HepG2 (cell line): ENCODE results near the gene SF3B5. TPM values are rescaled to one million over a fixed set of nuclear protein-coding genes. Genes with fewer than 3 reads are reported as not detected.

Experiments used
- ATAC-seq: fragments of 200-7000 bp; cut with Tn5 transposase; 3 replicates; pipeline ENCODE4 v1.9.1; 2020; ENCODE audit warnings: mild to moderate bottlenecking, moderate library complexity
- BruUV-seq: library from RNA; stranded (reverse); fragments of 400-500 nt; replicated peaks from 2 replicates; lab custom pipeline; 2021; lab: Mats Ljungman, UMichigan
- CTCF ChIA-PET: fragments of 300-600 bp; formaldehyde crosslinking; extraction: SDS; loops from one replicate; lab custom pipeline; 2021; ENCODE audit warnings: low total read pairs, inconsistent platforms, low intra/inter-chr PET ratio; lab: Yijun Ruan, JAX
- POLR2A ChIA-PET: fragments of 350-600 bp; sonication (Branson Sonifier 250); formaldehyde crosslinking; loops from one replicate; lab custom pipeline; 2020; ENCODE audit warnings: antibody characterized with exemption, inconsistent platforms; lab: Yijun Ruan, JAX
- DNase-seq: peaks from one replicate; pipeline ENCODE4 v3.0.0-alpha.2; 2015; ENCODE audit warnings: low spot score
- FAIRE-seq: peaks from 3 replicates; lab custom pipeline; 2011; peaks lifted over from hg19 to GRCh38; lab: Jason Lieb, UNC
- H2AFZ ChIP-seq: one replicate; pipeline ENCODE4 v1.6.1; 2011; ENCODE audit warnings: low read length, inconsistent platforms
- H3K27ac ChIP-seq: fragments of 300-600 bp; 3 replicates; pipeline ENCODE4 v1.8.0; 2011; ENCODE audit warnings: mixed run types, mild to moderate bottlenecking, mixed read lengths, low read length, inconsistent platforms; ENCODE audit not compliant: insufficient read depth; ENCODE audit errors: extremely low read length
- H3K27me3 ChIP-seq, 2 experiments: fragments of 200-600 bp in 1 of 2; 2 replicates in 1 of 2; 3 replicates in 1 of 2; pipeline versions ENCODE4 v1.6.0 to v1.8.0; 2011; ENCODE audit warnings: low read length in 2 of 2, mild to moderate bottlenecking in 2 of 2, moderate library complexity in 2 of 2, inconsistent platforms in 1 of 2; ENCODE audit not compliant: insufficient read depth in 2 of 2, control insufficient read depth in 1 of 2
- H3K36me3 ChIP-seq, 2 experiments: fragments of 200-600 bp in 1 of 2; replicated peaks in 1 of 2; 2 replicates in 1 of 2; 3 replicates in 1 of 2; pipeline versions ENCODE4 v1.5.1 to v1.8.0; 2011; ENCODE audit warnings: low read length in 2 of 2, inconsistent platforms in 1 of 2; ENCODE audit not compliant: insufficient read depth in 2 of 2, control insufficient read depth in 1 of 2
- H3K4me1 ChIP-seq: 2 replicates; pipeline ENCODE4 v1.5.1; 2012; ENCODE audit warnings: low read length, inconsistent platforms; ENCODE audit not compliant: insufficient read depth
- H3K4me2 ChIP-seq: 2 replicates; pipeline ENCODE4 v1.6.0; 2011; ENCODE audit warnings: low read depth, low read length, inconsistent platforms
- H3K4me3 ChIP-seq, 3 experiments: fragments of 200-600 bp in 1 of 3; sonication (generic), shearing (Covaris generic) in 1 of 3; replicated peaks in 1 of 3; 2 replicates each; pipeline ENCODE4 v1.5.1; 2011 to 2016; ENCODE audit warnings: low read length in 3 of 3, inconsistent platforms in 2 of 3, low read depth in 2 of 3, mild to moderate bottlenecking in 2 of 3, control low read depth in 1 of 3, mixed read lengths in 1 of 3; ENCODE audit not compliant: insufficient read depth in 1 of 3
- H3K79me2 ChIP-seq: one replicate; pipeline ENCODE4 v1.6.1; 2011; ENCODE audit warnings: low read length, inconsistent platforms; ENCODE audit not compliant: insufficient read depth
- H3K9ac ChIP-seq: 2 replicates; pipeline ENCODE4 v1.6.0; 2011; ENCODE audit warnings: mild to moderate bottlenecking, low read depth, low read length, inconsistent platforms; ENCODE audit not compliant: insufficient read depth
- H3K9me3 ChIP-seq: 2 replicates; pipeline ENCODE4 v1.5.1; 2012; ENCODE audit warnings: mild to moderate bottlenecking, low read length
- H4K20me1 ChIP-seq: 2 replicates; pipeline ENCODE4 v1.6.0; 2011; ENCODE audit warnings: inconsistent platforms, mild to moderate bottlenecking, low read length, moderate library complexity; ENCODE audit not compliant: insufficient read depth
- GPN1 ChIP-seq: sonication (generic); formaldehyde crosslinking; IDR thresholded peaks from 2 replicates; pipeline ENCODE4 v1.5.1; 2020; ENCODE audit warnings: missing genetic modification reagents, borderline replicate concordance
- HCFC1 ChIP-seq: fragments of 150-350 bp; IDR thresholded peaks from 2 replicates; pipeline ENCODE4 v1.6.1; 2014; ENCODE audit warnings: low read depth, low read length
- JUN ChIP-seq: sonication (generic); formaldehyde crosslinking; IDR thresholded peaks from 2 replicates; pipeline ENCODE4 v1.4.0; 2020; ENCODE audit warnings: mild to moderate bottlenecking, missing genetic modification reagents
- KDM1A ChIP-seq: IDR thresholded peaks from 2 replicates; pipeline ENCODE4 v1.6.1; 2016; ENCODE audit warnings: missing compliant biosample characterization
- NFIC ChIP-seq: IDR thresholded peaks from 2 replicates; pipeline ENCODE4 v1.6.1; 2012; ENCODE audit warnings: mild to moderate bottlenecking, low read length, inconsistent platforms
- PAXIP1 ChIP-seq: sonication (generic); formaldehyde crosslinking; conservative IDR thresholded peaks from 2 replicates; pipeline ENCODE4 v1.4.0; 2020; ENCODE audit warnings: mild to moderate bottlenecking, missing genetic modification reagents, moderate library complexity
- PHB2 ChIP-seq: fragments of 450-650 bp; IDR thresholded peaks from 2 replicates; pipeline ENCODE4 v1.6.1; 2018; ENCODE audit not compliant: partially characterized antibody
- PRMT3 ChIP-seq: sonication (generic); formaldehyde crosslinking; IDR thresholded peaks from 2 replicates; pipeline ENCODE4 v1.8.1; 2022; ENCODE audit warnings: low read depth, mild to moderate bottlenecking, moderate library complexity, missing genetic modification reagents, borderline replicate concordance
- SMARCE1 ChIP-seq: fragments of 450-650 bp; IDR thresholded peaks from 2 replicates; pipeline ENCODE4 v1.6.1; 2017; ENCODE audit warnings: borderline replicate concordance
- ZBTB43 ChIP-seq: sonication (generic); formaldehyde crosslinking; conservative IDR thresholded peaks from 2 replicates; pipeline ENCODE4 v1.4.0; 2020; ENCODE audit warnings: missing genetic modification reagents
- ZNF160 ChIP-seq: sonication (generic); formaldehyde crosslinking; IDR thresholded peaks from 2 replicates; pipeline ENCODE4 v1.8.0; 2022; ENCODE audit warnings: mild to moderate bottlenecking, inconsistent platforms, missing genetic modification reagents
- ZNF83 ChIP-seq: sonication (generic); formaldehyde crosslinking; IDR thresholded peaks from 2 replicates; pipeline ENCODE4 v1.4.0; 2020; ENCODE audit warnings: missing genetic modification reagents, mild to moderate bottlenecking, borderline replicate concordance
- ZSCAN9 ChIP-seq: IDR thresholded peaks from 2 replicates; pipeline ENCODE4 v1.6.1; 2016; ENCODE audit warnings: borderline replicate concordance
- WGBS: methylation state at CpG from one replicate; pipeline ENCODE4 v1.1.6; 2017; ENCODE audit warnings: low lambda C conversion rate; 5-methylcytosine and 5-hydroxymethylcytosine counted together
- in situ Hi-C: cut with HindIII; loops from 2 replicates; pipeline ENCODE4 v1.10.0; 2017; ENCODE audit warnings: low pct_unique_long_range_greater_than_20kb; ENCODE audit not compliant: extremely low pct_ligation_motif_present
- intact Hi-C: fragments of 100-400 bp; cut with micrococcal nuclease; formaldehyde crosslinking; loops from one replicate; pipeline ENCODE4 v1.10.0; 2022; ENCODE audit not compliant: unreplicated experiment
- polyA plus RNA-seq, 8 experiments: library from polyadenylated mRNA; depleted of rRNA in 3 of 8; stranded (reverse) in 7 of 8; unstranded in 1 of 8; fragments of >200 nt; fragmentation: Illumina TruSeq in 4 of 8; extraction: Trizol in 4 of 8; gene quantifications; 2 replicates each; pipeline versions ENCODE4 v1.2.1 to v1.2.3, GENCODE V29; 2011 to 2016; ENCODE audit warnings: low read depth in 4 of 8, missing spikeins in 1 of 8, mixed read lengths in 1 of 8; ENCODE audit not compliant: insufficient read depth in 1 of 8
- total RNA-seq, 5 experiments: library from RNA; depleted of rRNA; stranded (reverse); fragments of >200 nt; fragmentation: Illumina TruSeq; extraction: Trizol; gene quantifications; 2 replicates each; pipeline ENCODE4 v1.2.3, GENCODE V29; 2016; ENCODE audit warnings: low read depth in 1 of 5
- TF ChIP-seq, protein P1 (sequence below): sonication (generic); formaldehyde crosslinking; IDR thresholded peaks from 2 replicates; pipeline ENCODE4 v1.4.0; 2020; ENCODE audit warnings: missing genetic modification reagents, borderline replicate concordance
- TF ChIP-seq, protein P2 (sequence below): sonication (generic); formaldehyde crosslinking; IDR thresholded peaks from 2 replicates; pipeline ENCODE4 v1.4.0; 2020; ENCODE audit warnings: mild to moderate bottlenecking, low read depth, missing genetic modification reagents
- TF ChIP-seq, protein P3 (sequence below): sonication (generic); formaldehyde crosslinking; IDR thresholded peaks from 2 replicates; pipeline ENCODE4 v1.4.0; 2020; ENCODE audit warnings: mild to moderate bottlenecking, missing genetic modification reagents

Gene SF3B5
- total and polyA plus RNA-seq, 2 of the 13 experiments (the other 11 are each of a cell fraction or from before 2014, with no cell fraction given), result 263 to 292 TPM

DNA sequence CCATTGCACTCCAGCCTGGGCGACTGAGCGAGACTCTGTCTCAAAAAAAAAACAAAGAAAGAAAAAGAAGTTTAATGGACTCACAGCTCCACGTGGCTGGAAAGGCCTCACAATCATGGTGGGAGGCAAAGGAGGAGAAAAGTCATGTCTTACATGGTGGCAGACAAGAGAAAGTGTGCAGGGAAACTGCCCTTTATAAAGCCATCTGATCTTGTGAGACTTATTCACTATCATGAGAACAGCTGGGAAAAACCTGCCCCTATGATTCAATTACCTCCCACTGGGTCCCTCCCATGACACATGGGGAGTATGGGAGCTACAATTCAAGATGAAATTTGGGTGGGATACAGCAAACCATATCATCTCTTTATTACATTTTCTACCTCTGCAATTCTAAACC is 25.9 kb downstream of the SF3B5 start:
- no peak overlapping the region for H3K9ac ChIP-seq
- ATAC-seq, result no peak
- in situ Hi-C loops (no loop called here), intact Hi-C loops (no loop called here)
- peaks cover 0 to 35% of the 10 kb centered on the region in 2 experiments for H3K27me3 ChIP-seq
- no peak for DNase-seq
- no peak overlapping the region for H3K4me3 ChIP-seq
- H3K4me1 ChIP-seq, result no peaks in the 10 kb centered on the region
- ChIA-PET POLR2A (no interaction called here), CTCF (no interaction called here)
- no peaks in the 10 kb centered on the region for H3K79me2 ChIP-seq
- BruUV-seq, result no TSS peak
- H3K9me3 ChIP-seq, result no peaks in the 10 kb centered on the region
- H3K4me2 ChIP-seq, result no peak overlapping the region
- no peak overlapping the region for H2AFZ ChIP-seq
- no peak overlapping the region for H3K27ac ChIP-seq
- no peak for FAIRE-seq
- H4K20me1 ChIP-seq, result no peaks in the 10 kb centered on the region
- H3K36me3 ChIP-seq, result no peaks in the 10 kb centered on the region
- 41% methylated on average over 3 of the region's 3 CpGs for WGBS
- TF ChIP-seq PAXIP1 (CRISPR knock-in tag) (no peak), NFIC (no peak), GPN1 (CRISPR knock-in tag) (no peak), JUN (CRISPR knock-in tag) (no peak), ZNF83 (CRISPR knock-in tag) (no peak), PHB2 (no peak), ZSCAN9 (no peak), PRMT3 (CRISPR knock-in tag) (no peak), ZBTB43 (no peak), HCFC1 (no peak), KDM1A (no peak), ZNF160 (CRISPR knock-in tag) (no peak), SMARCE1 (no peak)
- TF ChIP-seq, protein P1, sequence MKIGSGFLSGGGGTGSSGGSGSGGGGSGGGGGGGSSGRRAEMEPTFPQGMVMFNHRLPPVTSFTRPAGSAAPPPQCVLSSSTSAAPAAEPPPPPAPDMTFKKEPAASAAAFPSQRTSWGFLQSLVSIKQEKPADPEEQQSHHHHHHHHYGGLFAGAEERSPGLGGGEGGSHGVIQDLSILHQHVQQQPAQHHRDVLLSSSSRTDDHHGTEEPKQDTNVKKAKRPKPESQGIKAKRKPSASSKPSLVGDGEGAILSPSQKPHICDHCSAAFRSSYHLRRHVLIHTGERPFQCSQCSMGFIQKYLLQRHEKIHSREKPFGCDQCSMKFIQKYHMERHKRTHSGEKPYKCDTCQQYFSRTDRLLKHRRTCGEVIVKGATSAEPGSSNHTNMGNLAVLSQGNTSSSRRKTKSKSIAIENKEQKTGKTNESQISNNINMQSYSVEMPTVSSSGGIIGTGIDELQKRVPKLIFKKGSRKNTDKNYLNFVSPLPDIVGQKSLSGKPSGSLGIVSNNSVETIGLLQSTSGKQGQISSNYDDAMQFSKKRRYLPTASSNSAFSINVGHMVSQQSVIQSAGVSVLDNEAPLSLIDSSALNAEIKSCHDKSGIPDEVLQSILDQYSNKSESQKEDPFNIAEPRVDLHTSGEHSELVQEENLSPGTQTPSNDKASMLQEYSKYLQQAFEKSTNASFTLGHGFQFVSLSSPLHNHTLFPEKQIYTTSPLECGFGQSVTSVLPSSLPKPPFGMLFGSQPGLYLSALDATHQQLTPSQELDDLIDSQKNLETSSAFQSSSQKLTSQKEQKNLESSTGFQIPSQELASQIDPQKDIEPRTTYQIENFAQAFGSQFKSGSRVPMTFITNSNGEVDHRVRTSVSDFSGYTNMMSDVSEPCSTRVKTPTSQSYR, result no peak
- TF ChIP-seq, protein P2, sequence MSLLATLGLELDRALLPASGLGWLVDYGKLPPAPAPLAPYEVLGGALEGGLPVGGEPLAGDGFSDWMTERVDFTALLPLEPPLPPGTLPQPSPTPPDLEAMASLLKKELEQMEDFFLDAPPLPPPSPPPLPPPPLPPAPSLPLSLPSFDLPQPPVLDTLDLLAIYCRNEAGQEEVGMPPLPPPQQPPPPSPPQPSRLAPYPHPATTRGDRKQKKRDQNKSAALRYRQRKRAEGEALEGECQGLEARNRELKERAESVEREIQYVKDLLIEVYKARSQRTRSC, result no peak
- TF ChIP-seq, protein P3, sequence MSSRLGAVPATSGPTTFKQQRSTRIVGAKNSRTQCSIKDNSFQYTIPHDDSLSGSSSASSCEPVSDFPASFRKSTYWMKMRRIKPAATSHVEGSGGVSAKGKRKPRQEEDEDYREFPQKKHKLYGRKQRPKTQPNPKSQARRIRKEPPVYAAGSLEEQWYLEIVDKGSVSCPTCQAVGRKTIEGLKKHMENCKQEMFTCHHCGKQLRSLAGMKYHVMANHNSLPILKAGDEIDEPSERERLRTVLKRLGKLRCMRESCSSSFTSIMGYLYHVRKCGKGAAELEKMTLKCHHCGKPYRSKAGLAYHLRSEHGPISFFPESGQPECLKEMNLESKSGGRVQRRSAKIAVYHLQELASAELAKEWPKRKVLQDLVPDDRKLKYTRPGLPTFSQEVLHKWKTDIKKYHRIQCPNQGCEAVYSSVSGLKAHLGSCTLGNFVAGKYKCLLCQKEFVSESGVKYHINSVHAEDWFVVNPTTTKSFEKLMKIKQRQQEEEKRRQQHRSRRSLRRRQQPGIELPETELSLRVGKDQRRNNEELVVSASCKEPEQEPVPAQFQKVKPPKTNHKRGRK (CRISPR knock-in tag), result no peak
